ENCODE data around the gene SEC24B.

SEC24B gene

DNA sequence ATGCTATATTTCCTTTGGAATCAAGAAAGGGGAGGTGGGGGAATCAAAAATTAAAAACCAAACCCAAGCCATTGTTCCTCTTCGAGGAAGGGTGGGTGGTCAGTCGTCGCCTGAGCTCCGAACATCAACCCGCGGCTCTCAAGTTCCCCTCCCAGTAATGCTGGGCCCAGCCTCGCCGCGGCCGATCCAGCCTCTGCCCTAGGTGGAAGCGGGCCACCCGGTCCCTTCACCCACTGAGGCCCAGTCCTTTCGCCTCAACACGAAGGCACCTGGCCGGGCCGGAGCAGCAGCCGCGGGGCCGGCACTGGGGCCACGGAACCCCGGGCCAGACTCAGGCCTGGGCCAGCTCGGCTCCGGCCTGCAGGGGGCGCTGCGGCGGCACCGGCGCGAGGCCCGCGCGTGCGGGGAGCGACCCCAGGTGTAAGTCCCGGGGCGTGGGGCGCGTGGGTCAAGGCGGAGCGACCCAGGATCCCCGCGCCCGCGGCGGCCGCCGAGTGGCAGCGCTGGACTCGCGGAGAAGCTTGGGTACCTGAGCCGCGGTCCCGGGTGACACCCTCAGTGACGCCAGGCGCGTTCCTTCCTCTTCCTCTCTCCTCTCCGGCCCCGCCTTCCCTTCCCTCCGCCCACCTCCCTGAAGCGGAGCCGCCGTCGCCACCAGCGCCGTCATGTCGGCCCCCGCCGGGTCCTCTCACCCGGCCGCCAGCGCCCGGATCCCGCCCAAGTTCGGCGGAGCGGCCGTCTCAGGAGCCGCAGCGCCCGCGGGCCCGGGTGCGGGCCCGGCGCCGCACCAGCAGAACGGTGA is at the start of gene SEC24B:
Gene SEC24B, plus strand, starts transcription at position 611 of the 802 bp plus-strand sequence. Its CDS starts 55 bp downstream, at position 666.
- DNase-seq (ENCODE audit: low read depth): peak; percentile 84

DNA sequence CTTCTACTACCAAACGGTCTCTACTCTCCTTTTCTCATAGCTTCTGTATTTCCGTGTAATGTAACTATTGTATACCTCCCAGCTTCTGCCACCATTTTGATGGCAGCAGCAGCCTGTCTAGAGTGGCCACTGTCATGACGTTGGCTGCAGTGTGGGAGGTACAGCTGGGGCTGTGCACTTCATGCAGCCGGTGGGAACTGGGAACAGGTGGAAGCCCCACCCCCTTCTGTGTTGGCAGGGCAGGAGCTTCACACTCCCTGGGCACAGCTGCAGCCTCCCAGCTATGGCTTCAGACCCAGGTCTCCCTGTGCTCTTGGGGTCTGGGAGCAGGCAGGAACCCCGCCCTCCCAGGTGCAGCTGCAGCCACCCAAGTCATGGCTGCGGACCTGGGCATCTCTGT is 49.8 kb upstream of the SEC24B start:
- DNase-seq (ENCODE audit: low read depth): no peak

DNA sequence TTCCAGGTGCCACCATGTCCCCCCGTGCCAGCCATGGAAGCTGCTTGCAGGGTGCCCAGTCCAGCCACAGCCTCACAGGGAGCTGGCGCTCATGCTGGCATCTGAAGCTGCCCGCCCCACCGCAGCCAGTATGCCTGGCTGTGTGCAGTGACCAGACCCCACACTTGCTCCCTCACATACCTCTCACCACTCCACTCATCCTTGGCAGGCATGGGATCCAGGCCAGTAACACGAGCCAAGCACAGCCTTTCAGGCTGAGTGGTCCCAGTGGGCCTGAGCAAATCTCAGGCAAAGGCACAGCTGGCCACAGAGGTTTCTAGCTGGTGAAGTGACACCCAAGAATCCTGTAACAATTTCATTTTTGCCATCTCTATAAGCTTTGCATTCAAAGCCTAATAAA is 48.4 kb upstream of the SEC24B start:
- DNase-seq (ENCODE audit: low read depth): no peak

DNA sequence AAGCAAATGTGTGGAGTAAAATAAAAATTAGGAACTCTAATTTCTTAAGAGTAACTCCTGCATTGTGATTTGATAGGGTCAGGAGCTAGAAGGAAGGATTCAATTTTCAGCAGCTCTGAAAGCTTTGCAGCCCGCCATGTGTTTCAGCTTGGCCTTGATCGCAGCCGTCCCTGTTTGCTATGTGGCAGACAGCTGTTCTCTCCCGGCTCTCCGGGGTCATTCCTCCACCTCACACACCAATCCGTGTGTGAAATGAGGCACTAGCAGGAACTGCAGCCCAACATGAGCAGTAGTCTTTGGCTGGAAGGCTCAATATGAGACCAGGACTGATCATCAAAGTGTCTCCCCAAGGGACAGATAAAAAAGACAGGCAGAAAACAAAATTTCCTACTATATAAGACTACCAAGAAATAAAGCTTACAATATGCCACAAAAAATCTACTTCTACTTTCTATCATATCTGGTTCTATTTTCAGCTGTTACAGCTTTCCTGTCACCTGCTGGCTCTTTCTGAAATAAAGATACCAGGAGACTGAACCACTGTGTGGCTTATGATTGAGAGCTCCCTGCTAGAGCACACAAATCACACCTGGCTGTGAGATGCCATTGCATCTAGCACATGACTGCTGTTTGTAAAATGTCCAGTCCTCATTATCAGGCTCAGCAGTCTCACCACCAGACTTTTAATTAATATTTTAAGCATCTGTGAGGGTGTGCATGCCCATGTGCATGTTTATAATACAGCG is 44.1 kb upstream of the SEC24B start:
- no peak for DNase-seq (ENCODE audit: low read depth)

DNA sequence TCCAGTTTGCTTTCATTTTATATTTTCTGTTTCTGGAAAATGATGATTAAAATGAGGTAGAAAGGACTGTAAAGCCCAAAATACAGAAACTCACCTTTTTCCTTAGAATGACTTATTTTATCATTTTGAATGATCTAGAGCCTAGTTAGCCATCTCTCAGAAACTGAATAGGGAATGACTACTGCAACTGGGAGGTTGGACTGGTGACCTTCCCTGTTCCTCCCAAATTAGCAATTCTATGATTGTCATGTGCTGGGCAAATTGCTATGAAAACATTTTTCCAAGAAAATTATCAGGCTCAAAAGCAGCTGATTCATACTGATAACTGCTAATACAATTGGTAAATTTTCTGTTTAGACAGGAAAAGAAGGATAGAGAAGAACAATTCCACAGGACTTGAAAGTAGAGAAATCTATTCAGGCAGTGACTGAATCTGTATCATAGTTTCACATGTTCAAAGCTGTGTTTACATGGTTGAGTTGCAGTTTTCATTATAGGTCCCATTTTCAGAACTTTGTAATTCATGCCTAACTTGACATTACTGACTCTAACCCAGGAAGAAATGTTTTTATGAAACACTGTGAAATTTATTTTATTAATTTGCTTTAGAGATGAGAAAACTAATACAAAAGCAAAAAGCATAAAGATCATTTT is 43.4 kb upstream of the SEC24B start:
- no peak for DNase-seq (ENCODE audit: low read depth)

DNA sequence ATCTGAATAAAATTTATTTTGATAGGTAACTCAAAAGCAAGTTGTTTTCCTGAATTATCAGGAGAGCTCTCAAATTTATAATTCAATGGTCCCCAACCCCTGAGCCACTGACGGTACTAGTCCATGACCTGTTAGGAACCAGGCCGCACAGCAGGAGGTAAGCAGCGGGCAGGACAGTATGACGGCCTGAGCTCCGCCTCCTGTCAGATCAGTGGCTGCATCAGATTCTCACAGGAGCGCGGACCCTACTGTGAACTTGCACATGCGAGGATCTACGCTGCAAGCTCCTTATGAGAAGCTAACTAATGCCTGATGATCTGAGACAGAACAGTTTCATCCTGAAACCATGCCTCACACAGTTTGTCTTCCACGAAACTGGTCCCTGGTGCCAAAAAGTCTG is 37.9 kb upstream of the SEC24B start:
- DNase-seq (ENCODE audit: low read depth): no peak

DNA sequence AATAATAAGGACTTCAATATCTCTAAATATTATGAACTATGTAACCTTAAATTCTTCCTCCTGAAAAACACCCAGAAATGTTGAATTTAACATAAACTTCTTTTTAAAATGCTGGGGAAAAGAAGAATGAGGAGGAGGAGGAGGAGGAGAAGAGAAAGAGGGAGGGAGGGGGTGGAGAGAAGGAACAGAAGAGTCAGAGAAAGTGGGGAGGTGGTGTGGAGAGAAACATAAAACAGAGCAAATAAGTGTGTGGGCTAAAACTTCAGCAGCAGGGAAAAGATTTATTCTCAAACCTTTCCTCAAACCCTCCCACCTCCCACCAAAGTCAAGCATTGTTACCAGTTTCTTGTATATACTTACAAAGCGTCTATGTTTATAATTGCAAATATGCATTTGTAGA is 34.7 kb upstream of the SEC24B start:
- DNase-seq (ENCODE audit: low read depth): no peak

DNA sequence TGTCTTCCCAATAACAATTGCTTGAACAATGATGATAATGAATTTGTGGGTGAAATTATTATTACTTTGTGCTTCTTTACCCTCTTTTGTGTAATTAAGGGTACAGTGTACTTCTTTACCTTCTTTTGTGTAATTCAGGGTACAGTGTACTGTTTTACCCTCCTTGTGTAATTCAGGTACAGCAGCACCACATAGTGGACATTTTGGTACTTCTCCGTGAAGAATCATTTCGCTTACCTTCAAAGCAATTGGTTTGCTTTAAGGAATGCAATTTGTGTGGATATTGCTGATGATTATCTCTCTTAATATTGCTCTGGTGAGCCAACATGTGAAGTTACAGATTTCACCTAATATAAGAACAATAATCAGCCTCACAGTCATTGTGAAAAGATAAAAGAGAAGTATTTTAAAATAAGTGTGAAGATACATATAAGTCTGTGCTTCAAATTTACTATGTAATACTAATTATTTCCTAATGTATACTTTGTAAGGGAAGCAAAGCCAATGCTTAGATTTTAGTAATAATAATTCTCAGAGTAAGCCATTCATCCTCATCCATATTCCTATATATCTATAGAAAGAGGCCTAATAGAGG is 27.2 kb upstream of the SEC24B start:
- no peak for DNase-seq (ENCODE audit: low read depth)

DNA sequence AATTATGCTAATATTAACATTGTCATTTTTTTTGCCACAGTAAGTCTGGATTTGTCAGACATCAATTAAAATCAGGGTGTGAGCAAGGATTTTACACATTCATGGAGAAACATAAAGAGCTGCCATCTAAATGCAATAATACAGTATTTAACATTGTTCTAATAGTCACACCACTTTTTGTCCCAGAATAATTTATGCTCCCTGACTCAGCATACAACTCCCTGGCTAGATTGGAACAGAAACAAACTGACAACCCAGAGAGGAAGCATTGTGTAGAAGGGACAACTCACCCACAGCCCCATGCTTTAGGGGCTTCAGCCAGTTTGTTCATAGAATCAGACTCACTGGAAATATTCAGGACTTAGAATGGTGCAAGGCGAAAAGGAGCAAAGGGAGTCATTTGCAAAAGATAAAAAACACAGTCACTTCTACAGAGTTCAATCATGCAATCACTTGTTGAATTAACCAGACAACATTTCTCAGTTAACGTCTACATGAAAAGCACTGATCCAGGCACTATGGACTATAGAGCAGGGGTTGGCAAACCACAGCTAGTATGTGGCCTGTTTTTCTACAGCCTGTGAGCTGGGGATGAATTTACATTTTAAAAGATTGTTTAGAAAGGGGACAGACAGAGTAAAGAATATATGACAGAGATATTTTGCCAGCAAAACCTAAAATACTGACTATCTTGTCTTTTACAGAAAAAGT is 26.4 kb upstream of the SEC24B start:
- no peak for DNase-seq (ENCODE audit: low read depth)

DNA sequence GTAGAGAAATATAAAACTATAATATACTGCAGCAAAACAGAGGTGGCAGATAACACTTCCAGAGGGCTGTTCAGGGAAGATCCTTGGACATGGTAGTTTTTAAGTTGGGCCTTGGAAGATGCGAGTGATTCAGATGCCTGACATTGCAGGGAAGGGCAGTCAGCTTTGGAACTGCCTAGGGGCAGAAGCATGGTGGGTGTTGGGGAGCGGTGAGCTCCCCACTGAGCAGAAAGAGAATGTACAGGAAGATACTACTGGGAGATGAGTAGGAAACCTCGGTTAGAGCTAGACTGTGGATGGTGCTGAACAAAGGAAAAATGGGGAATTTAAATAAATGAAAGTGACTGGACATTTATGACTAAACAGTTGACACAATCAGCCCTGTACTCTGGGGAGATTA is 24.9 kb upstream of the SEC24B start:
- no peak for DNase-seq (ENCODE audit: low read depth)

DNA sequence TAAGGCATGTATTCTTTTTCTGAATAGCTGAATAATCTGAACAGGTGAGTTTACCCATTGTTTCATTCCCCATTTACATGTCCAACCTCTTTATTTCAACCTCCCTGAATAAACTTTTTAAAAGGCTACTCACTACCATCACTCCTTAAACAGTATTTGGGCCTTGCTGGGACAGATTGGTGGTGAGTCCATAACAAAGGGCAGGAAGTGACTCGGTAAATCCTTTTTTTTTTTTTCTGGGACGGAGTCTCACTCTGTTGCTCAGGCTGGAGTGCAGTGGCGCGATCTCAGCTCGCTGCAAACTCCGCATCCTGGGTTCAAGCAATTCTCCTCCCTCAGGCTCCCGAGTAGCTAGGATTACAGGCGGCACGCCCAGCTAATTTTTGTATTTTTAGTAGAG is 23.4 kb upstream of the SEC24B start:
- no peak for DNase-seq (ENCODE audit: low read depth)

DNA sequence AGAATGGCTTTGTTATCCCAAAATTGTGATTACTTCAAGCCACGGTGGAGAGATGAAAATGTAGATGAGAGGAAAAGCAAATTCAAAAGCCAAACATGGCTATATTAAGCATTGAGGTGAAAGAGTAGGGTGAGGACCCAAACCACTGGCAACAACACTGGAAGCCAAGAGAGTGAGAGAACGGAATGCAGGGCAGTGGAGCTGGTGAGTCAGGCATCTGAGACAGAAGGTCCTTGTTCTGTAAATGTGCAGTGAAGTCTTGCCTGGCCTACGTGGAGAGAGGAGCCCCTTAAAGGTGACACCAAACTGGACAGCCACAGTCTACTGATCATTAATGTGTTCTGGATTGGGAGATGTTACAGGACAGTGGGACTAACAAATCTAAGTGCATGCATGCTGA is 22.8 kb upstream of the SEC24B start:
- no peak for DNase-seq (ENCODE audit: low read depth)

DNA sequence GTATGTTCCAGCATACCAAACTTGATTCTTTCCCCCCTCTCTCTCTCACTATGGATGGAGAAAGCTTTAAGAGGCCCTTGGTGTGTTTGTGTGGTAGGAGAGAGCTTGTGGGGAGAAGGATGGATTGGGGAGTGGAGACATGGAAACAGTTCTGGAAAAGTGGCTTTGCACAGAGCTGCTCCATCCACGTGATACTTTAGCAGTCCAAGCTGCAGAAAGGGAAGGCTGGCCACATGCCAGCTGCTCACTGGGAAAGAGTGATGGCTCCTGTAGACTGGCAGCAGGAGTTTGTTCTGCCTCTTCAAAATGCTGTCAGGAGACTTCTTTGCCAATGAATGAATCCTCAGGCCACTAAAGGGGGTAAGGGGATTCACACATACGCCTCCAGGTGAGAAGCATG is 21.7 kb upstream of the SEC24B start:
- DNase-seq (ENCODE audit: low read depth): no peak

DNA sequence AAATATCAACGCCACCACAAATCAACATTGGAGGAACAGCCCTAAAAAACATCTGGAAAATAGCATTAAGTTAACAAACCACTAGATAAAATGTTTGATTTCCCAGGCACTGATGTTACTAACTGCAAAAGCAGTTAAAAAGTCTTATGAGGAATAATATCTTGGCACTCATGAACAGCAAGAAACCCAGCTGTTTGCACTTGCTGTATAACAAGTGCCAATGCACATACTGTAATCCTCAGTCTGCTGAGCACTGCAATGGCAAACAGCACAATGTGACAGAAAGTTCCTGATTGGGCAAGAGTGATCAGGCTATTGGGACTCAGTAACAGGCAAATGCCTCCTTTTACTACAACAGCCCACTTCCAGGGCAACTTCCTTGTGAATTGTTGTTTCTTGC is 20.8 kb upstream of the SEC24B start:
- no peak for DNase-seq (ENCODE audit: low read depth)

DNA sequence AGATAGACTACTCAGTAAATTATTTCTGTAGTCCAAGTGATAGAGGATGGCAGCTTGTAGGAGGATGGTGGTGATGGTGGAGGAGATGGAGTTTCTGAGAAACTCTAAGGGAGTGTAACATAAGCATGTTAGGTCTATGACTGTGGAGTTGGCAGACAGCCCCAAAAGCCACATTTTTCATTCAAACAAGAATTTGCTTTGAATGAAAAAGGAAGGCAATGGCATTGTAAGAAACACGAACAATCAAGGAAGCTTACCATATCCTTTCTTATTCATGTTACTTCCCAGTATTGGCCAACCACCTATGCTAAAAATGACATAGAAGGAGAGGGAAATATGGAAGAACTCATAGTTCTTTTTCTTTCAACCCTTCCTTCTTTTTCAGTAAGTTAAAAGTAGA is 18.7 kb upstream of the SEC24B start:
- no peak for DNase-seq (ENCODE audit: low read depth)

DNA sequence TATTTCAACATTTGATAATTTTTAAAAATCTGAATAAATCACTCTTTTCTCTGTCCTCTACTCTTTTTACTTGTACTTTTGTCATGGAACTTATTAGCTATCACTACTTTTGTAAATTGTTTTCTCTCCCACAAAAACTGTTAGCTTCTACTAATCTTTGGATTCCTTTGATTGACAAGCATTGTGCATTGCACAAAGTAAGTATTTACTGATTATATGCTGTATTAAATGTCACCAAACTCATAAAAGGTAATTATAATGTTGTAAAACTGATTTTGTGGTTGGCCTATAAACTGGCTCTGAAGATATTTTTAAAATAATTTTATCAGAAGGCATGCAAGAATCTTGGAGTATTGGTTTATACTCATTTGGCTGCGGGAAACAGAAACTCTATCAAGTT is 15.0 kb upstream of the SEC24B start:
- no peak for DNase-seq (ENCODE audit: low read depth)

DNA sequence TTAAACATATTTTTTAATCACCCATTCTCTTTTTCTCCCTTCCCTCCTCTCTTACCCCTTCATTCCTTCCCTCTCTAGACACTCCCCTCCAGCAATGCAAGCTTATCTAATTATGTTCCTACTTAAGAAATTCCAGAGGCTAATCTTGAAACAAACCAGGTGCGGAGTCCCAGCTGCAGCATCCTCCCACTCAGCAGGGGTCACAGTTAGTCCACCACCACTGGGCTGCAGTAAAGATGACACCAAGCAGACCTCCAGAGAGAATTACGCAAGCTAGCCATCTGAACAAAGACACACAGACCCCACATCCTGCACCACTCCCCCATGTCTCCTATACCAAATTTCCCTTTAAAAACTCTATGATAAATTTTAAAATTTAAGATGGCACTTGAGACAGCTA is 13.9 kb upstream of the SEC24B start:
- DNase-seq (ENCODE audit: low read depth): no peak

DNA sequence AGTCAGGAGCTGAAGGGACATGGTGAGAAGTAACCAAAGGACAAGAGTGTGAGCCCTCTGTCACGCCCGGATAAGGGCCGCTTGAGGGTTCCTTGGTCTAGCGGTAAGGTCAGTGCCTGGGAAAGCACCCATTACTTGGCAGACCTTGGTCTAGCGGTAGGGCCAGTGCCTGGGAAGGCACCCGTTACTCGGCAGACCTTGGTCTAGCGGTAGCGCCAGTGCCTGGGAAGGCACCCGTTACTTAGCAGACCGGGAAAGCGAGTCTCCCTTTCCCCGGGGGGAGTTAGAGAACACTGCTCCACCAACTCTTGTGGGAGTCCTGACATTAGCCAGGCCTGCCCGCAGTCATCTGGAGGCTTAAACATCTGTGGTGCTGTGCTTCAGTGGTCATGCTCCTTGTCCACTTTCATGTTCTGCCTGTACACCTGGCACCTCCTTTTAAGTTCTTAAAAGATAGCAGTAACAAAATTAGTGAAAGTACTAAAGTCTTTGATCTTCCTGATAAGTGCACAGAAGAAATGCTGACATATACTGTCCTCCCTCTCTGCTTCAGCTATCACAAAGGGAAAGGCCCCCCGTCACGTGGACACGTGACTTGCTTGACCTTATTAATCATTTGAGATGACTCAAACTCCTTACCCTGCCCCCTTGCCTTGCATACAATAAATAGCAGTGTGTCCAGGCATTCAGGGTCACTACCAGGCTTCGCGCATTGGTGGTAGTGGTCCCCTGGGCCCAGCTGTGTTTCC is 9.3 kb upstream of the SEC24B start:
- no peak for DNase-seq (ENCODE audit: low read depth)

DNA sequence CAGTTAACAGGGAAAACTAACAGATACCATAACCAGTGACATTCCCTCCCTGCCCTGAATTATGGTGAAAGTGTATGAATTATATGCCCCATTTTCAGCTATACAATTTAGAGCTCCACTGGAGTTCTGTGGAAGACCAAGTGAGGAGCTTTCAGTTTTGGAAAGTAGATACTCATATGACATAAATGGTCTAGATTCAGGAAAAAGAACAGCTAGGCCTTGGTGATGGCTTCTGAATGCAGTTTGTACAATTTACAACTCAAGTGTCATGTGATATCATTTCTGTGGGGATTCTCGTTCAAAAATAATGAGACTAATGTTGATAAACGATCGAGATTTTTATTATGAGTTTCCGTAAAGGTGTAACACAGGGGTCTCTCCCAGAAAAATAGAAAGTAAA is 8.2 kb upstream of the SEC24B start:
- DNase-seq (ENCODE audit: low read depth): no peak

DNA sequence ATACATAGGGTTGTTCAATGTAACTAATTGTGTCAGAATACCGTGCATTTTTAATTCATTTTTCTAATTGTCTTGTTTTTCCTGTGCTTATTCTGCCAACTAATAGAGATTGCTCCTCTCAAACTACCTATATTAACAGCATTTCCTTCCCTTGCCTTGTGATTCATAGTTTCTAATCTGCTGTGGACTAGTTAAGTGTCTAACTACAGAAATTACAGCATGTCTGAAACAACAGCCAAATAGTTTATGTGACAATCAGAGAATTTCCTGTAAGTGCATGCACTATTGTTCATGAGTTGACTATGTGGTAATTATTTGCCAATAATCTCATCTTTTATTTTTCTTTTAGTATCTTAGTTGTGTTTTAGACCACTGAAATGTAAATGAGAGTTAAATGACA is 4.1 kb upstream of the SEC24B start:
- no peak for DNase-seq (ENCODE audit: low read depth)

DNA sequence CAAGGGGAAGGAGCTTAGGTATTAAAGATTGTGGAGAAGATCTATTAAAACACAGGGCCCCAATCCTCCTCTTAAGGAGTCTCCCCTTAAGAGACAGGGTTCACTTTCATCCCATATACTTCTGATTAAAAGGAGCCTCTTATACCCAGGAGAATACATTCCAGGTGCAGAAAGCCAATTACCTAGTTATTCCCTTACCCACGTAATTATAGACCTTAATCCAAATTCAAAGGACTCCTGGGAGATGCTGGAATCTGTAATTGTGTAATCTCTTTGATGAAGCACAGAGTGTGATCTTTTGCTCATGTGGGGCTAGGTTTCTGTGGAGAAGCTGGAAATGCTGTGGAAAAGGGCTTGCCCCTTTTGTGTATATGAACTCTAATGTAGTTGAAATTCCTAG is 1.4 kb upstream of the SEC24B start:
- no peak for DNase-seq (ENCODE audit: low read depth)
